HEK293 (cell line): ENCODE measurements around the gene POLK.
A peak's percentile ranks its signal among the peaks of the same experiment; 100 is the strongest.

ENCODE experiments used
- EGR2 ChIP-seq: fragments of 450-650 bp; formaldehyde crosslinking; IDR thresholded peaks from 2 replicates; pipeline ENCODE4 v1.5.1; 2016; ENCODE audit warnings: low read depth, missing biosample characterization, missing genetic modification characterization
- MZF1 ChIP-seq: fragments of 450-650 bp; formaldehyde crosslinking; IDR thresholded peaks from 2 replicates; pipeline ENCODE4 v1.5.1; 2017; ENCODE audit warnings: missing biosample characterization, missing genetic modification characterization, borderline replicate concordance
- YY2 ChIP-seq: fragments of 450-650 bp; formaldehyde crosslinking; IDR thresholded peaks from 2 replicates; pipeline ENCODE4 v1.5.1; 2016; ENCODE audit warnings: missing biosample characterization, missing genetic modification characterization
- ZFP41 ChIP-seq: fragments of 450-650 bp; formaldehyde crosslinking; IDR thresholded peaks from 2 replicates; pipeline ENCODE4 v1.5.1; 2016; ENCODE audit warnings: missing biosample characterization, missing genetic modification characterization, borderline replicate concordance
- ZNF121 ChIP-seq: fragments of 450-650 bp; formaldehyde crosslinking; IDR thresholded peaks from 2 replicates; pipeline ENCODE4 v1.5.1; 2016; ENCODE audit warnings: missing biosample characterization, missing genetic modification characterization
- ZNF155 ChIP-seq: fragments of 450-650 bp; formaldehyde crosslinking; IDR thresholded peaks from 2 replicates; pipeline ENCODE4 v1.5.1; 2016; ENCODE audit warnings: missing biosample characterization, missing genetic modification characterization
- ZNF157 ChIP-seq: fragments of 450-650 bp; formaldehyde crosslinking; IDR thresholded peaks from 2 replicates; pipeline ENCODE4 v1.5.1; 2016; ENCODE audit warnings: missing biosample characterization, missing genetic modification characterization
- ZNF2 ChIP-seq: fragments of 450-650 bp; formaldehyde crosslinking; IDR thresholded peaks from 2 replicates; pipeline ENCODE4 v1.5.1; 2016; ENCODE audit warnings: missing biosample characterization, missing genetic modification characterization
- ZNF280D ChIP-seq: fragments of 450-650 bp; formaldehyde crosslinking; IDR thresholded peaks from 2 replicates; pipeline ENCODE4 v1.5.1; 2016; ENCODE audit warnings: missing biosample characterization, missing genetic modification characterization
- ZNF335 ChIP-seq: fragments of 450-650 bp; formaldehyde crosslinking; conservative IDR thresholded peaks from 2 replicates; pipeline ENCODE4 v1.5.1; 2016; ENCODE audit warnings: missing biosample characterization, missing genetic modification characterization
- ZNF48 ChIP-seq: fragments of 450-650 bp; formaldehyde crosslinking; IDR thresholded peaks from 2 replicates; pipeline ENCODE4 v1.5.1; 2016; ENCODE audit warnings: missing biosample characterization, missing genetic modification characterization
- ZNF548 ChIP-seq: fragments of 450-650 bp; formaldehyde crosslinking; IDR thresholded peaks from 2 replicates; pipeline ENCODE4 v1.5.1; 2016; ENCODE audit warnings: missing biosample characterization, missing genetic modification characterization
- ZNF571 ChIP-seq: fragments of 450-650 bp; formaldehyde crosslinking; IDR thresholded peaks from 2 replicates; pipeline ENCODE4 v1.5.0; 2017; ENCODE audit warnings: missing biosample characterization, missing genetic modification characterization
- ZSCAN4 ChIP-seq: fragments of 450-650 bp; formaldehyde crosslinking; IDR thresholded peaks from 2 replicates; pipeline ENCODE4 v1.5.1; 2017; ENCODE audit warnings: missing biosample characterization, missing genetic modification characterization
- TF ChIP-seq, protein P1 (sequence below): fragments of 450-650 bp; formaldehyde crosslinking; IDR thresholded peaks from 2 replicates; pipeline ENCODE4 v1.5.1; 2016; ENCODE audit warnings: missing biosample characterization, missing genetic modification characterization
- TF ChIP-seq, protein P2 (sequence below): fragments of 450-650 bp; formaldehyde crosslinking; IDR thresholded peaks from 2 replicates; pipeline ENCODE4 v1.5.1; 2016; ENCODE audit warnings: missing biosample characterization, missing genetic modification characterization
- TF ChIP-seq, protein P3 (sequence below): fragments of 450-650 bp; formaldehyde crosslinking; IDR thresholded peaks from 2 replicates; pipeline ENCODE4 v1.5.1; 2016; ENCODE audit warnings: missing biosample characterization, missing genetic modification characterization, borderline replicate concordance
- TF ChIP-seq, protein P4 (sequence below): fragments of 450-650 bp; formaldehyde crosslinking; IDR thresholded peaks from 2 replicates; pipeline ENCODE4 v1.5.1; 2016; ENCODE audit warnings: missing biosample characterization, missing genetic modification characterization
- TF ChIP-seq, protein P5 (sequence below): fragments of 450-650 bp; formaldehyde crosslinking; IDR thresholded peaks from 2 replicates; pipeline ENCODE4 v1.5.1; 2016; ENCODE audit warnings: missing biosample characterization, missing genetic modification characterization
- TF ChIP-seq, protein P6 (sequence below): fragments of 450-650 bp; formaldehyde crosslinking; IDR thresholded peaks from 2 replicates; pipeline ENCODE4 v1.5.1; 2016; ENCODE audit warnings: missing biosample characterization, missing genetic modification characterization

Gene POLK

DNA sequence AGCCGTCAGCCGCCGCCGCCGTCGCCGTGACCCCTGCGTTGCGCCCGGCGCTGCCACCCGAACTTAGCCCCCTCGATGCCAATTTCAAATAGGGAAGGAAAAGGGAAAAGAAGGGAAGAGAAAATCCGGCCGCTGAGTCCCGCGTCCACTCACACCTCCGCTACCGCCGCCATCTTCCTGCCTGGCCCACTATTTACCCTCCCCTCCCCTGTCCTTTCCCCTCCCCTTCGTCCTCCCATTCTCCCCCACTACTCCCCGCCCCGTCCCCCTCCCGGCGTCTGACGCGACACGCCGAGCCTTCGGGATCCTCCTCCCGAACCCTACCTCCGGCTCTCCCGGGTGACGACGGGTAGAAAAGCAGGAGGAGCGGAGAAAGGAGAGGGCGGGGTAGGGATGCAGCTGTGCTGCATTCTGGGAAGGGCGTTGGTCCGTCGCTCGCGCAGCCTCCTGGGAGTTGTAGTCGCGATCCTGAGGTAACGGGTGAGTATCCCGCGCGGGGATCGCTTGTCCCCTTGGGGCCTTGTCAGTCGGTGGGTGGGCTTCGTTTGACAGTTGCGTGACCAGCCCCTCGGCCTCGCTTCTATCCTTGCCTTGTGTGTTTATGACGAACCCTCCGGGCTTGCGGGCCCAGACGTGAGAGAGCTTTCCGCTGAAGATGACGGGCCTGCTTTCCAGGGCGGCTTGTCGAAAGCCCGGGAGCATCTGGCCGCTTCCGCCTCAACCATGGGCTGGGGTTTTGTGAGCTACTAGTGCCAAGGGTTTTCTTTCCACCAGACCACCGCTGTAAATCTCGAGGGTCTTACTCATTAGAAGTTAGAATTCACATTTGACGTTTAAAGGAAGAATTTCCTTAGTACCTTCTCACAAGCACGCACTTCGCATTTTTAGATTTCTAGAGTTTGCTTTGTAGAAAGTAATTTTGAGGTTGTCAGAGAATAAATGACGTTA, at the start of gene POLK, which contains the start of gene CERT1 (continued):
- TF ChIP-seq, protein P1, sequence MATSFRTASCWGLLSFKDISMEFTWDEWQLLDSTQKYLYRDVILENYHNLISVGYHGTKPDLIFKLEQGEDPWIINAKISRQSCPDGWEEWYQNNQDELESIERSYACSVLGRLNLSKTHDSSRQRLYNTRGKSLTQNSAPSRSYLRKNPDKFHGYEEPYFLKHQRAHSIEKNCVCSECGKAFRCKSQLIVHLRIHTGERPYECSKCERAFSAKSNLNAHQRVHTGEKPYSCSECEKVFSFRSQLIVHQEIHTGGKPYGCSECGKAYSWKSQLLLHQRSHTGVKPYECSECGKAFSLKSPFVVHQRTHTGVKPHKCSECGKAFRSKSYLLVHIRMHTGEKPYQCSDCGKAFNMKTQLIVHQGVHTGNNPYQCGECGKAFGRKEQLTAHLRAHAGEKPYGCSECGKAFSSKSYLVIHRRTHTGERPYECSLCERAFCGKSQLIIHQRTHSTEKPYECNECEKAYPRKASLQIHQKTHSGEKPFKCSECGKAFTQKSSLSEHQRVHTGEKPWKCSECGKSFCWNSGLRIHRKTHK (tag by site-specific recombination): no peak
- TF ChIP-seq ZFP41 (no peak), ZNF2 (tag by site-specific recombination) (peak; percentile 67), ZNF571 (tag by site-specific recombination) (no peak), ZNF121 (tag by site-specific recombination) (no peak; the same call in 1 of the 2 replicates), MZF1 (tag by site-specific recombination) (peak; percentile 92), ZNF548 (tag by site-specific recombination) (0 out of 2 replicates have a peak, but pooled peaks have one; percentile 12), ZNF155 (tag by site-specific recombination) (no peak), EGR2 (tag by site-specific recombination) (no peak), YY2 (tag by site-specific recombination) (peak; percentile 81), ZNF280D (tag by site-specific recombination) (no peak), ZNF335 (tag by site-specific recombination) (peak; percentile 85), ZNF48 (no peak), ZSCAN4 (tag by site-specific recombination) (no peak), ZNF157 (no peak)
- TF ChIP-seq, protein P2, sequence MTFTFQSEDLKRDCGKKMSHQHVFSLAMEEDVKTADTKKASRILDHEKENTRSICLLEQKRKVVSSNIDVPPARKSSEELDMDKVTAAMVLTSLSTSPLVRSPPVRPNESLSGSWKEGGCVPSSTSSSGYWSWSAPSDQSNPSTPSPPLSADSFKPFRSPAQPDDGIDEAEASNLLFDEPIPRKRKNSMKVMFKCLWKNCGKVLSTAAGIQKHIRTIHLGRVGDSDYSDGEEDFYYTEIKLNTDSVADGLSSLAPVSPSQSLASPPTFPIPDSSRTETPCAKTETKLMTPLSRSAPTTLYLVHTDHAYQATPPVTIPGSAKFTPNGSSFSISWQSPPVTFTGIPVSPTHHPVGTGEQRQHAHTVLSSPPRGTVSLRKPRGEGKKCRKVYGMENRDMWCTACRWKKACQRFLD: no peak
- TF ChIP-seq, protein P3, sequence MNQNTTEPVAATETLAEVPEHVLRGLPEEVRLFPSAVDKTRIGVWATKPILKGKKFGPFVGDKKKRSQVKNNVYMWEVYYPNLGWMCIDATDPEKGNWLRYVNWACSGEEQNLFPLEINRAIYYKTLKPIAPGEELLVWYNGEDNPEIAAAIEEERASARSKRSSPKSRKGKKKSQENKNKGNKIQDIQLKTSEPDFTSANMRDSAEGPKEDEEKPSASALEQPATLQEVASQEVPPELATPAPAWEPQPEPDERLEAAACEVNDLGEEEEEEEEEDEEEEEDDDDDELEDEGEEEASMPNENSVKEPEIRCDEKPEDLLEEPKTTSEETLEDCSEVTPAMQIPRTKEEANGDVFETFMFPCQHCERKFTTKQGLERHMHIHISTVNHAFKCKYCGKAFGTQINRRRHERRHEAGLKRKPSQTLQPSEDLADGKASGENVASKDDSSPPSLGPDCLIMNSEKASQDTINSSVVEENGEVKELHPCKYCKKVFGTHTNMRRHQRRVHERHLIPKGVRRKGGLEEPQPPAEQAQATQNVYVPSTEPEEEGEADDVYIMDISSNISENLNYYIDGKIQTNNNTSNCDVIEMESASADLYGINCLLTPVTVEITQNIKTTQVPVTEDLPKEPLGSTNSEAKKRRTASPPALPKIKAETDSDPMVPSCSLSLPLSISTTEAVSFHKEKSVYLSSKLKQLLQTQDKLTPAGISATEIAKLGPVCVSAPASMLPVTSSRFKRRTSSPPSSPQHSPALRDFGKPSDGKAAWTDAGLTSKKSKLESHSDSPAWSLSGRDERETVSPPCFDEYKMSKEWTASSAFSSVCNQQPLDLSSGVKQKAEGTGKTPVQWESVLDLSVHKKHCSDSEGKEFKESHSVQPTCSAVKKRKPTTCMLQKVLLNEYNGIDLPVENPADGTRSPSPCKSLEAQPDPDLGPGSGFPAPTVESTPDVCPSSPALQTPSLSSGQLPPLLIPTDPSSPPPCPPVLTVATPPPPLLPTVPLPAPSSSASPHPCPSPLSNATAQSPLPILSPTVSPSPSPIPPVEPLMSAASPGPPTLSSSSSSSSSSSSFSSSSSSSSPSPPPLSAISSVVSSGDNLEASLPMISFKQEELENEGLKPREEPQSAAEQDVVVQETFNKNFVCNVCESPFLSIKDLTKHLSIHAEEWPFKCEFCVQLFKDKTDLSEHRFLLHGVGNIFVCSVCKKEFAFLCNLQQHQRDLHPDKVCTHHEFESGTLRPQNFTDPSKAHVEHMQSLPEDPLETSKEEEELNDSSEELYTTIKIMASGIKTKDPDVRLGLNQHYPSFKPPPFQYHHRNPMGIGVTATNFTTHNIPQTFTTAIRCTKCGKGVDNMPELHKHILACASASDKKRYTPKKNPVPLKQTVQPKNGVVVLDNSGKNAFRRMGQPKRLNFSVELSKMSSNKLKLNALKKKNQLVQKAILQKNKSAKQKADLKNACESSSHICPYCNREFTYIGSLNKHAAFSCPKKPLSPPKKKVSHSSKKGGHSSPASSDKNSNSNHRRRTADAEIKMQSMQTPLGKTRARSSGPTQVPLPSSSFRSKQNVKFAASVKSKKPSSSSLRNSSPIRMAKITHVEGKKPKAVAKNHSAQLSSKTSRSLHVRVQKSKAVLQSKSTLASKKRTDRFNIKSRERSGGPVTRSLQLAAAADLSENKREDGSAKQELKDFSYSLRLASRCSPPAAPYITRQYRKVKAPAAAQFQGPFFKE (tag by site-specific recombination): no peak
- TF ChIP-seq, protein P4, sequence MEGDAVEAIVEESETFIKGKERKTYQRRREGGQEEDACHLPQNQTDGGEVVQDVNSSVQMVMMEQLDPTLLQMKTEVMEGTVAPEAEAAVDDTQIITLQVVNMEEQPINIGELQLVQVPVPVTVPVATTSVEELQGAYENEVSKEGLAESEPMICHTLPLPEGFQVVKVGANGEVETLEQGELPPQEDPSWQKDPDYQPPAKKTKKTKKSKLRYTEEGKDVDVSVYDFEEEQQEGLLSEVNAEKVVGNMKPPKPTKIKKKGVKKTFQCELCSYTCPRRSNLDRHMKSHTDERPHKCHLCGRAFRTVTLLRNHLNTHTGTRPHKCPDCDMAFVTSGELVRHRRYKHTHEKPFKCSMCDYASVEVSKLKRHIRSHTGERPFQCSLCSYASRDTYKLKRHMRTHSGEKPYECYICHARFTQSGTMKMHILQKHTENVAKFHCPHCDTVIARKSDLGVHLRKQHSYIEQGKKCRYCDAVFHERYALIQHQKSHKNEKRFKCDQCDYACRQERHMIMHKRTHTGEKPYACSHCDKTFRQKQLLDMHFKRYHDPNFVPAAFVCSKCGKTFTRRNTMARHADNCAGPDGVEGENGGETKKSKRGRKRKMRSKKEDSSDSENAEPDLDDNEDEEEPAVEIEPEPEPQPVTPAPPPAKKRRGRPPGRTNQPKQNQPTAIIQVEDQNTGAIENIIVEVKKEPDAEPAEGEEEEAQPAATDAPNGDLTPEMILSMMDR (tag by site-specific recombination): no peak
- TF ChIP-seq, protein P5, sequence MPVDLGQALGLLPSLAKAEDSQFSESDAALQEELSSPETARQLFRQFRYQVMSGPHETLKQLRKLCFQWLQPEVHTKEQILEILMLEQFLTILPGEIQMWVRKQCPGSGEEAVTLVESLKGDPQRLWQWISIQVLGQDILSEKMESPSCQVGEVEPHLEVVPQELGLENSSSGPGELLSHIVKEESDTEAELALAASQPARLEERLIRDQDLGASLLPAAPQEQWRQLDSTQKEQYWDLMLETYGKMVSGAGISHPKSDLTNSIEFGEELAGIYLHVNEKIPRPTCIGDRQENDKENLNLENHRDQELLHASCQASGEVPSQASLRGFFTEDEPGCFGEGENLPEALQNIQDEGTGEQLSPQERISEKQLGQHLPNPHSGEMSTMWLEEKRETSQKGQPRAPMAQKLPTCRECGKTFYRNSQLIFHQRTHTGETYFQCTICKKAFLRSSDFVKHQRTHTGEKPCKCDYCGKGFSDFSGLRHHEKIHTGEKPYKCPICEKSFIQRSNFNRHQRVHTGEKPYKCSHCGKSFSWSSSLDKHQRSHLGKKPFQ: 0 out of 2 replicates have a peak, but pooled peaks have one; percentile 44
- TF ChIP-seq, protein P6, sequence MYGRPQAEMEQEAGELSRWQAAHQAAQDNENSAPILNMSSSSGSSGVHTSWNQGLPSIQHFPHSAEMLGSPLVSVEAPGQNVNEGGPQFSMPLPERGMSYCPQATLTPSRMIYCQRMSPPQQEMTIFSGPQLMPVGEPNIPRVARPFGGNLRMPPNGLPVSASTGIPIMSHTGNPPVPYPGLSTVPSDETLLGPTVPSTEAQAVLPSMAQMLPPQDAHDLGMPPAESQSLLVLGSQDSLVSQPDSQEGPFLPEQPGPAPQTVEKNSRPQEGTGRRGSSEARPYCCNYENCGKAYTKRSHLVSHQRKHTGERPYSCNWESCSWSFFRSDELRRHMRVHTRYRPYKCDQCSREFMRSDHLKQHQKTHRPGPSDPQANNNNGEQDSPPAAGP (tag by site-specific recombination): no peak
